GM12892 (cell line): ENCODE data around the gene INO80C.
A peak's percentile ranks its signal among the peaks of the same experiment; 100 is the strongest.
"Not testable (repeated sequence)": the region's sequence is repeated elsewhere in the genome, so short reads cannot be mapped to it uniquely, and the experiment has no call there.

Experiments used
- DNase-seq: peaks from one replicate; pipeline ENCODE4 v3.0.0; 2011; ENCODE audit not compliant: insufficient read length
- FAIRE-seq: peaks from 2 replicates; lab custom pipeline; 2011; peaks lifted over from hg19 to GRCh38; lab: Jason Lieb, UNC
- POLR2A ChIP-seq: IDR thresholded peaks from 2 replicates; pipeline ENCODE4 v1.6.1; 2011; ENCODE audit warnings: low read depth, low read length, control low read depth
- POLR2AphosphoS5 ChIP-seq: IDR thresholded peaks from 2 replicates; pipeline ENCODE4 v1.6.1; 2011; ENCODE audit warnings: low read depth, low read length, control low read depth
- TAF1 ChIP-seq: IDR thresholded peaks from 2 replicates; pipeline ENCODE4 v1.6.1; 2011; ENCODE audit warnings: low read depth, mild to moderate bottlenecking, control low read depth, low read length, borderline replicate concordance

INO80C gene

GRCh38 chr18:35465329-35465728 is 32.4 kb downstream of the INO80C start:
- no peak for TF ChIP-seq POLR2A
- DNase-seq = no peak
- no peak for FAIRE-seq

GRCh38 chr18:35464831-35465279 is 32.9 kb downstream of the INO80C start:
- DNase-seq = no peak

GRCh38 chr18:35463827-35464226 is 33.9 kb downstream of the INO80C start:
- FAIRE-seq (no peak), DNase-seq (no peak)
- TF ChIP-seq TAF1 = no peak
- TF ChIP-seq POLR2A = no peak
- TF ChIP-seq POLR2AphosphoS5 = no peak

More at GRCh38 chr18:35464831-35465279, 32.9 kb downstream of the INO80C start:
- TF ChIP-seq TAF1 (no peak), POLR2A (no peak)
- FAIRE-seq = no peak

- no peak for FAIRE-seq
- DNase-seq = no peak
- TF ChIP-seq POLR2A (no peak), TAF1 (no peak), POLR2AphosphoS5 (no peak)
Observed at GRCh38 chr18:35463050-35463449, 34.7 kb downstream of the INO80C start.

- no peak for DNase-seq
- FAIRE-seq = no peak
- no peak for TF ChIP-seq TAF1
- no peak for TF ChIP-seq POLR2A
- no peak for TF ChIP-seq POLR2AphosphoS5
Observed at GRCh38 chr18:35460736-35461161, 37.0 kb downstream of the INO80C start.

GRCh38 chr18:35459997-35460396 is 37.8 kb downstream of the INO80C start:
- TF ChIP-seq POLR2AphosphoS5 (no peak), TAF1 (no peak), POLR2A (no peak)
- FAIRE-seq (no peak), DNase-seq (no peak)

GRCh38 chr18:35458677-35459441 is 38.9 kb downstream of the INO80C start:
- DNase-seq (no peak), FAIRE-seq (peak; percentile 67)
- TF ChIP-seq POLR2A (no peak), TAF1 (no peak)

GRCh38 chr18:35458271-35458670 is 39.5 kb downstream of the INO80C start:
- FAIRE-seq (no peak), DNase-seq (no peak)
- no peak for TF ChIP-seq POLR2AphosphoS5
- TF ChIP-seq TAF1 = no peak
- TF ChIP-seq POLR2A = no peak

- no peak for DNase-seq
- no peak for FAIRE-seq
- TF ChIP-seq POLR2A (no peak), TAF1 (no peak), POLR2AphosphoS5 (no peak)
Observed at GRCh38 chr18:35457140-35457704, 40.5 kb downstream of the INO80C start.

- no peak for FAIRE-seq
Observed at GRCh38 chr18:35455926-35456763, 41.6 kb downstream of the INO80C start.

GRCh38 chr18:35454803-35455202 is 43.0 kb downstream of the INO80C start:
- DNase-seq = no peak
- peak; percentile 84 for FAIRE-seq
- no peak for TF ChIP-seq TAF1
- no peak for TF ChIP-seq POLR2AphosphoS5
- no peak for TF ChIP-seq POLR2A

More at GRCh38 chr18:35455926-35456763, 41.6 kb downstream of the INO80C start:
- TF ChIP-seq POLR2A = no peak
- no peak for TF ChIP-seq TAF1
- no peak for TF ChIP-seq POLR2AphosphoS5
- no peak for DNase-seq

- not testable (repeated sequence) for FAIRE-seq, DNase-seq
Observed at GRCh38 chr18:35453065-35453464, 44.7 kb downstream of the INO80C start.
